HEK293 (cell line): ENCODE results near the gene ARHGAP42.

Experiments
- CTCF ChIA-PET: fragments of 350-600 bp; formaldehyde crosslinking; extraction: SDS; loops from one replicate; lab custom pipeline; 2021; ENCODE audit warnings: antibody characterized with exemption; lab: Yijun Ruan, JAX
- POLR2A ChIA-PET: fragments of 300-600 bp; formaldehyde crosslinking; extraction: SDS; loops from one replicate; lab custom pipeline; 2020; ENCODE audit warnings: antibody characterized with exemption, inconsistent platforms; lab: Yijun Ruan, JAX
- H3K27ac ChIP-seq: fragments of 200-500 bp; sonication (Bioruptor generic); 2 replicates; pipeline ENCODE4 v1.5.1; 2014; ENCODE audit warnings: low read depth, low read length, control low read depth, inconsistent platforms; ENCODE audit errors: extremely low read depth
- H3K36me3 ChIP-seq, 2 experiments: fragments of 200-500 bp in 1 of 2; sonication (Bioruptor generic) in 1 of 2; 1 replicate in 1 of 2; 2 replicates in 1 of 2; pipeline ENCODE4 v1.5.1; 2014 to 2017; ENCODE audit warnings: inconsistent platforms in 2 of 2, low read length in 2 of 2; ENCODE audit not compliant: control insufficient read depth in 2 of 2, insufficient read depth in 1 of 2
- H3K4me1 ChIP-seq: fragments of 200-500 bp; sonication (Bioruptor generic); 2 replicates; pipeline ENCODE4 v1.5.1; 2014; ENCODE audit warnings: mild to moderate bottlenecking, low read length, inconsistent platforms; ENCODE audit not compliant: control insufficient read depth, insufficient read depth
- H3K4me3 ChIP-seq: 2 replicates; pipeline ENCODE4 v1.5.1; 2011; ENCODE audit warnings: low read depth, mild to moderate bottlenecking, control low read depth, low read length, moderate library complexity
- H3K9me3 ChIP-seq: fragments of 200-500 bp; sonication (Bioruptor generic); 2 replicates; pipeline ENCODE4 v1.5.1; 2014; ENCODE audit warnings: low read depth, low read length, inconsistent platforms; ENCODE audit not compliant: control insufficient read depth, insufficient read depth
- ATF2 ChIP-seq: fragments of 450-650 bp; formaldehyde crosslinking; IDR thresholded peaks from 2 replicates; pipeline ENCODE4 v1.5.1; 2016; ENCODE audit warnings: missing biosample characterization, missing genetic modification characterization, low read depth
- BCL6B ChIP-seq: fragments of 450-650 bp; formaldehyde crosslinking; IDR thresholded peaks from 2 replicates; pipeline ENCODE4 v1.5.1; 2017; ENCODE audit warnings: missing biosample characterization, missing genetic modification characterization
- EGR2 ChIP-seq: fragments of 450-650 bp; formaldehyde crosslinking; IDR thresholded peaks from 2 replicates; pipeline ENCODE4 v1.5.1; 2016; ENCODE audit warnings: low read depth, missing biosample characterization, missing genetic modification characterization
- GFI1B ChIP-seq: fragments of 450-650 bp; formaldehyde crosslinking; IDR thresholded peaks from 2 replicates; pipeline ENCODE4 v1.5.1; 2016; ENCODE audit warnings: missing biosample characterization, missing genetic modification characterization
- GLIS2 ChIP-seq: fragments of 450-650 bp; formaldehyde crosslinking; IDR thresholded peaks from 2 replicates; pipeline ENCODE4 v1.5.1; 2016; ENCODE audit warnings: missing biosample characterization, missing genetic modification characterization
- KLF7 ChIP-seq: fragments of 450-650 bp; formaldehyde crosslinking; IDR thresholded peaks from 2 replicates; pipeline ENCODE4 v1.5.1; 2016; ENCODE audit warnings: missing biosample characterization, missing genetic modification characterization, borderline replicate concordance
- MEIS1 ChIP-seq: sonication (generic); formaldehyde crosslinking; IDR thresholded peaks from 2 replicates; pipeline ENCODE4 v1.8.1; 2022; ENCODE audit warnings: missing genetic modification reagents, mild to moderate bottlenecking, borderline replicate concordance
- MZF1 ChIP-seq: fragments of 450-650 bp; formaldehyde crosslinking; IDR thresholded peaks from 2 replicates; pipeline ENCODE4 v1.5.1; 2017; ENCODE audit warnings: missing biosample characterization, missing genetic modification characterization, borderline replicate concordance
- OVOL3 ChIP-seq: fragments of 450-650 bp; formaldehyde crosslinking; IDR thresholded peaks from 2 replicates; pipeline ENCODE4 v1.5.1; 2016; ENCODE audit warnings: missing biosample characterization, missing genetic modification characterization
- RBAK ChIP-seq: fragments of 450-650 bp; formaldehyde crosslinking; IDR thresholded peaks from 2 replicates; pipeline ENCODE4 v1.5.1; 2016; ENCODE audit warnings: missing biosample characterization, missing genetic modification characterization
- SCRT2 ChIP-seq: fragments of 450-650 bp; formaldehyde crosslinking; IDR thresholded peaks from 2 replicates; pipeline ENCODE4 v1.5.1; 2016; ENCODE audit warnings: missing biosample characterization, missing genetic modification characterization
- ZBTB10 ChIP-seq: fragments of 450-650 bp; formaldehyde crosslinking; IDR thresholded peaks from 2 replicates; pipeline ENCODE4 v1.5.1; 2016; ENCODE audit warnings: missing biosample characterization, missing genetic modification characterization
- ZFHX2 ChIP-seq: fragments of 450-650 bp; formaldehyde crosslinking; conservative IDR thresholded peaks from 2 replicates; pipeline ENCODE4 v1.5.1; 2016; ENCODE audit warnings: missing biosample characterization, missing genetic modification characterization
- ZNF148 ChIP-seq: fragments of 450-650 bp; formaldehyde crosslinking; IDR thresholded peaks from 2 replicates; pipeline ENCODE4 v1.5.0; 2017; ENCODE audit warnings: missing biosample characterization, missing genetic modification characterization, borderline replicate concordance
- ZNF433 ChIP-seq: fragments of 450-650 bp; formaldehyde crosslinking; IDR thresholded peaks from 2 replicates; pipeline ENCODE4 v1.5.1; 2016; ENCODE audit warnings: missing biosample characterization, missing genetic modification characterization, low read depth
- ZNF473 ChIP-seq: fragments of 450-650 bp; formaldehyde crosslinking; IDR thresholded peaks from 2 replicates; pipeline ENCODE4 v1.5.1; 2017; ENCODE audit warnings: missing biosample characterization, missing genetic modification characterization
- ZNF510 ChIP-seq: fragments of 450-650 bp; formaldehyde crosslinking; IDR thresholded peaks from 2 replicates; pipeline ENCODE4 v1.5.1; 2018; ENCODE audit warnings: mild to moderate bottlenecking, missing genetic modification characterization, missing biosample characterization; ENCODE audit not compliant: insufficient replicate concordance
- ZNF548 ChIP-seq: fragments of 450-650 bp; formaldehyde crosslinking; IDR thresholded peaks from 2 replicates; pipeline ENCODE4 v1.5.1; 2016; ENCODE audit warnings: missing biosample characterization, missing genetic modification characterization
- ZNF580 ChIP-seq: fragments of 450-650 bp; formaldehyde crosslinking; IDR thresholded peaks from 2 replicates; pipeline ENCODE4 v1.5.1; 2016; ENCODE audit warnings: missing biosample characterization, missing genetic modification characterization
- ZNF596 ChIP-seq: fragments of 450-650 bp; IDR thresholded peaks from 2 replicates; pipeline ENCODE4 v1.5.0; 2018; ENCODE audit warnings: missing biosample characterization, mild to moderate bottlenecking, missing genetic modification characterization, moderate library complexity
- ZNF621 ChIP-seq: fragments of 450-650 bp; formaldehyde crosslinking; IDR thresholded peaks from 2 replicates; pipeline ENCODE4 v1.5.1; 2017; ENCODE audit warnings: missing biosample characterization, missing genetic modification characterization
- ZNF701 ChIP-seq: fragments of 450-650 bp; formaldehyde crosslinking; IDR thresholded peaks from 2 replicates; pipeline ENCODE4 v1.5.1; 2016; ENCODE audit warnings: missing biosample characterization, missing genetic modification characterization
- ZNF768 ChIP-seq: fragments of 450-650 bp; formaldehyde crosslinking; IDR thresholded peaks from 2 replicates; pipeline ENCODE4 v1.5.1; 2018; ENCODE audit warnings: missing biosample characterization, mild to moderate bottlenecking, missing genetic modification characterization
- ZSCAN5A ChIP-seq: fragments of 450-650 bp; formaldehyde crosslinking; IDR thresholded peaks from 2 replicates; pipeline ENCODE4 v1.5.1; 2016; ENCODE audit warnings: missing biosample characterization, missing genetic modification characterization

The ARHGAP42 gene

GRCh38 chr11:100663583-100663982 is 23.5 kb upstream of the ARHGAP42 start:
- ChIA-PET POLR2A (no interaction called here), CTCF (no interaction called here)
- Histone ChIP-seq H3K9me3 (no peaks in the 10 kb centered on the region), H3K27ac (no peak overlapping the region), H3K4me1 (no peaks in the 10 kb centered on the region), H3K4me3 (no peak overlapping the region), H3K36me3 (no peaks in the 10 kb centered on the region)
- TF ChIP-seq RBAK (no peak), ZNF580 (tag by site-specific recombination) (no peak), ZSCAN5A (tag by site-specific recombination) (no peak), ZNF433 (tag by site-specific recombination) (no peak), OVOL3 (tag by site-specific recombination) (no peak), ZBTB10 (tag by site-specific recombination) (no peak), ZNF548 (tag by site-specific recombination) (no peak), KLF7 (tag by site-specific recombination) (no peak), ZNF596 (tag by site-specific recombination) (no peak), ZNF473 (tag by site-specific recombination) (no peak), SCRT2 (tag by site-specific recombination) (no peak), GFI1B (tag by site-specific recombination) (no peak), BCL6B (tag by site-specific recombination) (no peak), MEIS1 (no peak), ZNF510 (tag by site-specific recombination) (no peak), MZF1 (tag by site-specific recombination) (no peak)

GRCh38 chr11:100663996-100664395 is 23.1 kb upstream of the ARHGAP42 start:
- Histone ChIP-seq H3K4me1 (no peaks in the 10 kb centered on the region), H3K4me3 (no peak overlapping the region), H3K27ac (no peak overlapping the region), H3K9me3 (no peaks in the 10 kb centered on the region), H3K36me3 (no peaks in the 10 kb centered on the region)
- POLR2A ChIA-PET = no interaction called here
- CTCF ChIA-PET = no interaction called here
- TF ChIP-seq ZNF621 (tag by site-specific recombination) (no peak), GLIS2 (tag by site-specific recombination) (no peak), ATF2 (tag by site-specific recombination) (no peak), ZNF701 (tag by site-specific recombination) (no peak), ZNF768 (tag by site-specific recombination) (no peak), EGR2 (no peak), ZSCAN5A (tag by site-specific recombination) (no peak), ZFHX2 (tag by site-specific recombination) (no peak), ZNF596 (tag by site-specific recombination) (no peak), ZNF148 (tag by site-specific recombination) (no peak)
